HEK293 (cell line): ENCODE data around the gene GLRX.
A peak's percentile ranks its signal among the peaks of the same experiment; 100 is the strongest.

Experiments used
- CTCF ChIA-PET: fragments of 350-600 bp; formaldehyde crosslinking; extraction: SDS; loops from one replicate; lab custom pipeline; 2021; ENCODE audit warnings: antibody characterized with exemption; lab: Yijun Ruan, JAX
- POLR2A ChIA-PET: fragments of 300-600 bp; formaldehyde crosslinking; extraction: SDS; loops from one replicate; lab custom pipeline; 2020; ENCODE audit warnings: antibody characterized with exemption, inconsistent platforms; lab: Yijun Ruan, JAX
- H3K27ac ChIP-seq: fragments of 200-500 bp; sonication (Bioruptor generic); 2 replicates; pipeline ENCODE4 v1.5.1; 2014; ENCODE audit warnings: low read depth, low read length, control low read depth, inconsistent platforms; ENCODE audit errors: extremely low read depth
- H3K36me3 ChIP-seq, 2 experiments: fragments of 200-500 bp in 1 of 2; sonication (Bioruptor generic) in 1 of 2; 1 replicate in 1 of 2; 2 replicates in 1 of 2; pipeline ENCODE4 v1.5.1; 2014 to 2017; ENCODE audit warnings: inconsistent platforms in 2 of 2, low read length in 2 of 2; ENCODE audit not compliant: control insufficient read depth in 2 of 2, insufficient read depth in 1 of 2
- H3K4me1 ChIP-seq: fragments of 200-500 bp; sonication (Bioruptor generic); 2 replicates; pipeline ENCODE4 v1.5.1; 2014; ENCODE audit warnings: mild to moderate bottlenecking, low read length, inconsistent platforms; ENCODE audit not compliant: control insufficient read depth, insufficient read depth
- H3K4me3 ChIP-seq: 2 replicates; pipeline ENCODE4 v1.5.1; 2011; ENCODE audit warnings: low read depth, mild to moderate bottlenecking, control low read depth, low read length, moderate library complexity
- H3K9me3 ChIP-seq: fragments of 200-500 bp; sonication (Bioruptor generic); 2 replicates; pipeline ENCODE4 v1.5.1; 2014; ENCODE audit warnings: low read depth, low read length, inconsistent platforms; ENCODE audit not compliant: control insufficient read depth, insufficient read depth
- AEBP2 ChIP-seq: fragments of 450-650 bp; formaldehyde crosslinking; IDR thresholded peaks from 2 replicates; pipeline ENCODE4 v1.5.1; 2016; ENCODE audit warnings: missing biosample characterization, missing genetic modification characterization, borderline replicate concordance
- IKZF3 ChIP-seq: fragments of 450-650 bp; IDR thresholded peaks from 2 replicates; pipeline ENCODE4 v1.5.0; 2018; ENCODE audit warnings: missing biosample characterization, mild to moderate bottlenecking, missing genetic modification characterization, moderate library complexity
- SP3 ChIP-seq: fragments of 450-650 bp; formaldehyde crosslinking; IDR thresholded peaks from 2 replicates; pipeline ENCODE4 v1.5.1; 2016; ENCODE audit warnings: missing biosample characterization, missing genetic modification characterization
- TCF7L2 ChIP-seq: IDR thresholded peaks from 2 replicates; pipeline ENCODE4 v1.6.1; 2011; ENCODE audit warnings: low read depth, mild to moderate bottlenecking, inconsistent platforms, low read length, moderate library complexity, borderline replicate concordance
- ZBTB17 ChIP-seq: fragments of 450-650 bp; formaldehyde crosslinking; IDR thresholded peaks from 2 replicates; pipeline ENCODE4 v1.5.1; 2016; ENCODE audit warnings: missing biosample characterization, missing genetic modification characterization
- ZBTB44 ChIP-seq: fragments of 450-650 bp; IDR thresholded peaks from 2 replicates; pipeline ENCODE4 v1.5.1; 2018; ENCODE audit warnings: missing biosample characterization, mild to moderate bottlenecking, missing genetic modification characterization
- ZNF211 ChIP-seq: fragments of 450-650 bp; formaldehyde crosslinking; IDR thresholded peaks from 2 replicates; pipeline ENCODE4 v1.5.1; 2016; ENCODE audit warnings: low read depth, missing biosample characterization, missing genetic modification characterization
- ZNF24 ChIP-seq: fragments of 450-650 bp; formaldehyde crosslinking; IDR thresholded peaks from 2 replicates; pipeline ENCODE4 v1.5.1; 2016; ENCODE audit warnings: missing biosample characterization, missing genetic modification characterization
- ZNF280C ChIP-seq: fragments of 450-650 bp; formaldehyde crosslinking; IDR thresholded peaks from 2 replicates; pipeline ENCODE4 v1.5.1; 2016; ENCODE audit warnings: missing biosample characterization, missing genetic modification characterization
- ZNF658 ChIP-seq: fragments of 450-650 bp; formaldehyde crosslinking; IDR thresholded peaks from 2 replicates; pipeline ENCODE4; 2016; ENCODE audit warnings: missing biosample characterization, missing genetic modification characterization
- ZNF76 ChIP-seq: fragments of 450-650 bp; formaldehyde crosslinking; IDR thresholded peaks from 2 replicates; pipeline ENCODE4; 2016; ENCODE audit warnings: low read depth, missing biosample characterization, missing genetic modification characterization, borderline replicate concordance
- TF ChIP-seq, protein P1 (sequence below): fragments of 450-650 bp; formaldehyde crosslinking; IDR thresholded peaks from 2 replicates; pipeline ENCODE4 v1.5.1; 2017; ENCODE audit warnings: missing biosample characterization, missing genetic modification characterization

The GLRX gene

GRCh38 chr5:95778713-95779436 lies 43.7 kb downstream of the GLRX start (continued):
- no peak for TF ChIP-seq ZNF280C
- no peak for TF ChIP-seq ZNF211
- no peak for TF ChIP-seq IKZF3 (tag by site-specific recombination)
- TF ChIP-seq AEBP2 = no peak
- TF ChIP-seq SP3 (tag by site-specific recombination) = no peak
- no peak for TF ChIP-seq TCF7L2
- TF ChIP-seq ZNF76 = no peak
- TF ChIP-seq, all 188 proteins: peak for 0

DNA sequence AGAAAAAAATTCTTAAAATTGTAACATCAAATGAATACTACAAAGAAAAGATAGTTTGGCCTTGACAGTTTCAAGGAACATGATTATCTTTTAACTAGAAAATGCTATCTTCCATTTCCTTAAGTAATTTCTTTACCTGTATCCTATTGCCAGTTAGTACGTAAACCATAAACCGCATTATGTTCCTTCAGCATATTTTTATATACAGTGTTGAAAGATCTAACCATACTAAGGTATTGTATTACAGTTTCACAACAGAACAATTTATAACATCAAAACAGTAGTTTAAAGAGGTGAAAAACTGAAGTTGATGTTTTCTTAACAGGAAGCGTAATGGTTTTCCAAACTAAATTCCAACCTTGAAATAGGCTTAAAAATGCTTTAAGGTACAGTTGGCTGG lies 45.1 kb downstream of the GLRX start:
- Histone ChIP-seq H3K27ac (no peak overlapping the region), H3K36me3 (peaks cover 0 to 9% of the 10 kb centered on the region in 2 experiments; a peak in 2 of 3 replicates), H3K4me1 (peaks cover 6% of the 10 kb centered on the region; the same call in 1 of the 2 replicates), H3K9me3 (no peaks in the 10 kb centered on the region), H3K4me3 (no peak overlapping the region)
- ChIA-PET CTCF (interaction anchor here (0.7 kb wide), 1 partner anchor 114 kb away, joined by 3 read pairs; no protein-coding TSS in a partner anchor), POLR2A (interaction anchor here (0.7 kb wide), 1 partner anchor 151 kb away, joined by 3 read pairs; no protein-coding TSS in a partner anchor)
- TF ChIP-seq ZNF658 (tag by site-specific recombination) (no peak), ZBTB44 (tag by site-specific recombination) (no peak)
- TF ChIP-seq, protein P1, sequence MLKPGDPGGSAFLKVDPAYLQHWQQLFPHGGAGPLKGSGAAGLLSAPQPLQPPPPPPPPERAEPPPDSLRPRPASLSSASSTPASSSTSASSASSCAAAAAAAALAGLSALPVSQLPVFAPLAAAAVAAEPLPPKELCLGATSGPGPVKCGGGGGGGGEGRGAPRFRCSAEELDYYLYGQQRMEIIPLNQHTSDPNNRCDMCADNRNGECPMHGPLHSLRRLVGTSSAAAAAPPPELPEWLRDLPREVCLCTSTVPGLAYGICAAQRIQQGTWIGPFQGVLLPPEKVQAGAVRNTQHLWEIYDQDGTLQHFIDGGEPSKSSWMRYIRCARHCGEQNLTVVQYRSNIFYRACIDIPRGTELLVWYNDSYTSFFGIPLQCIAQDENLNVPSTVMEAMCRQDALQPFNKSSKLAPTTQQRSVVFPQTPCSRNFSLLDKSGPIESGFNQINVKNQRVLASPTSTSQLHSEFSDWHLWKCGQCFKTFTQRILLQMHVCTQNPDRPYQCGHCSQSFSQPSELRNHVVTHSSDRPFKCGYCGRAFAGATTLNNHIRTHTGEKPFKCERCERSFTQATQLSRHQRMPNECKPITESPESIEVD (tag by site-specific recombination) = peak; percentile 20; the same call in 1 of the 2 replicates

DNA sequence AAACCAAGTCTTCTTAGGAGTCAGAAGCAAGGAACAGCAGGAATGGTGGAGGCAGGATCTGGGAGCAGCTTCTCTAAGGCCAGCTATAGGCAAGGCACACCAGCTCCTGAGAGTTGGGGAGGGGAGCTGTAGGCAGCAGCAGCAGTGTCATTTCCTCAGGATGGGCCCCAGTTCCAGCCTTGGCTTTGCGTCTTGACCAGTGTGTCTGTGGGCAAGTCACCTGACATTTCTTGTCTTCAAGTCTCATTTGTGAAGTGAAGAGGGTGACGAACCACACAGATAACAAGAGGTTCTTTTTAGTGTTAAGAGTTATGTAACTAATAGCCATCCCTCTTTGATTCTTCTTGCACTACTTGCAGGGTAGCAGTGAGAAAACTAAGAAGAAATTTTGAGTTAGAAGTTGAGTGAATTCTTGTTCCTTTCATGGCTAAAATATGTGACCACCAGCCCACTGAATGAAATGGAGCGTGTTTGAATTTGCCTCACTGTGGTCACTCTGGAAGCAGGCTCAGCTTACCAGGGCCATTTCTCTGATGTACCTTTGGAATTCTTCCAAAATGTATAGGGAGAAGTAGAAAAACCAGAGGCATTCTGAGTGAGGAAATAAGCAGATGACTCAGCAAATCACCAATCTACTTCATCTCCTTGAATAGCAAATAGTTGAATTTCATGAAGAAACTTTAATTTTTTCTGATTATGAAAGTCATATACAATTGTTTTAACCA lies 49.0 kb downstream of the GLRX start:
- Histone ChIP-seq H3K4me3 (no peak overlapping the region), H3K27ac (no peak overlapping the region; the same call in 1 of the 2 replicates), H3K36me3 (peaks cover 0 to 28% of the 10 kb centered on the region in 2 experiments; a peak in 2 of 3 replicates), H3K4me1 (peaks cover 6% of the 10 kb centered on the region; the same call in 1 of the 2 replicates), H3K9me3 (no peaks in the 10 kb centered on the region)
- ChIA-PET CTCF (interaction anchor here (0.6 to 1.4 kb wide), 2 partner anchors 109 to 595 kb away, joined by 4 to 6 read pairs; no protein-coding TSS in a partner anchor), POLR2A (no interaction called here)
- TF ChIP-seq ZNF24 (no peak), ZBTB17 (tag by site-specific recombination) (peak; percentile 49; the same call in 1 of the 2 replicates)
- TF ChIP-seq, protein P1 (tag by site-specific recombination) = 0 out of 2 replicates have a peak, but pooled peaks have one; percentile 33
